Neural cell (in vitro differentiated cells): Measurements from ENCODE around the gene CNN3. TPM values are rescaled to one million over a fixed set of nuclear protein-coding genes. Genes with fewer than 3 reads are reported as not detected.

Experiments used
- H2AFZ ChIP-seq: fragments of 200-600, 300-800 bp; sonication (generic), shearing (Covaris generic); 2 replicates; pipeline ENCODE4 v1.6.0; 2014; ENCODE audit warnings: low read depth, mild to moderate bottlenecking, antibody characterized with exemption, low read length, moderate library complexity
- H3F3A ChIP-seq: fragments of 200-600 bp; shearing (Covaris generic); 2 replicates; pipeline ENCODE4 v1.6.1; 2016; ENCODE audit warnings: mild to moderate bottlenecking, moderate library complexity, mixed read lengths, antibody characterized with exemption, low read length; ENCODE audit not compliant: insufficient read depth, poor library complexity, severe bottlenecking
- H3K27ac ChIP-seq: fragments of 200-600, 300-800 bp; sonication (generic), shearing (Covaris generic); 2 replicates; pipeline ENCODE4 v1.5.1; 2014; ENCODE audit warnings: mild to moderate bottlenecking, low read length, moderate library complexity
- H3K27me3 ChIP-seq: fragments of 300-800, 200-600 bp; sonication (generic), shearing (Covaris generic); 2 replicates; pipeline ENCODE4 v1.6.0; 2014; ENCODE audit warnings: mild to moderate bottlenecking, low read depth, low read length, moderate library complexity; ENCODE audit not compliant: insufficient read depth
- H3K36me3 ChIP-seq: fragments of 300-800, 200-600 bp; sonication (generic), shearing (Covaris generic); 2 replicates; pipeline ENCODE4 v1.5.1; 2014; ENCODE audit warnings: mild to moderate bottlenecking, antibody characterized with exemption, low read length, moderate library complexity; ENCODE audit not compliant: insufficient read depth
- H3K4me2 ChIP-seq: fragments of 300-800, 200-600 bp; sonication (generic), shearing (Covaris generic); 2 replicates; pipeline ENCODE4 v1.6.0; 2014; ENCODE audit warnings: mild to moderate bottlenecking, low read length
- H3K4me3 ChIP-seq: fragments of 300-800, 200-600 bp; sonication (generic), shearing (Covaris generic); 2 replicates; pipeline ENCODE4 v1.5.1; 2014; ENCODE audit warnings: mild to moderate bottlenecking, low read length, moderate library complexity
- H3K79me2 ChIP-seq: fragments of 200-600 bp; shearing (Covaris generic); replicated peaks from 2 replicates; pipeline ENCODE4 v1.6.0; 2014; ENCODE audit warnings: mild to moderate bottlenecking, low read length, moderate library complexity; ENCODE audit not compliant: insufficient read depth
- H3K9ac ChIP-seq: fragments of 300-800, 200-600 bp; sonication (generic), shearing (Covaris generic); 2 replicates; pipeline ENCODE4 v1.6.1; 2016; ENCODE audit warnings: mild to moderate bottlenecking, low read length, mixed read lengths
- H3K9me2 ChIP-seq: fragments of 200-600 bp; shearing (Covaris generic); 2 replicates; pipeline ENCODE4 v1.6.1; 2016; ENCODE audit warnings: mild to moderate bottlenecking, low read length, mixed read lengths; ENCODE audit not compliant: insufficient read depth
- H3K9me3 ChIP-seq: fragments of 200-600, 300-800 bp; sonication (generic), shearing (Covaris generic); 2 replicates; pipeline ENCODE4 v1.6.1; 2016; ENCODE audit warnings: mild to moderate bottlenecking, mixed run types, low read length, moderate library complexity, mixed read lengths
- H4K20me1 ChIP-seq: fragments of 200-600 bp; shearing (Covaris generic); 2 replicates; pipeline ENCODE4 v1.6.1; 2016; ENCODE audit warnings: mild to moderate bottlenecking, mixed run types; ENCODE audit not compliant: insufficient read depth
- CTCF ChIP-seq: fragments of 450-650 bp; IDR thresholded peaks from 2 replicates; pipeline ENCODE4 v1.5.1; 2014; ENCODE audit warnings: antibody characterized with exemption, mild to moderate bottlenecking, moderate library complexity; ENCODE audit not compliant: poor library complexity, severe bottlenecking
- EP300 ChIP-seq: fragments of 450-650 bp; conservative IDR thresholded peaks from 2 replicates; pipeline ENCODE4 v1.6.1; 2014; ENCODE audit warnings: antibody characterized with exemption, mild to moderate bottlenecking, moderate library complexity; ENCODE audit not compliant: poor library complexity, severe bottlenecking
- EZH2 ChIP-seq: fragments of 200-600, 300-800 bp; shearing (Covaris generic), sonication (generic); IDR thresholded peaks from 2 replicates; pipeline ENCODE4 v1.6.1; 2014; ENCODE audit warnings: antibody characterized with exemption, low read length, borderline replicate concordance, mild to moderate bottlenecking; ENCODE audit not compliant: insufficient read depth, poor library complexity, severe bottlenecking
- MXI1 ChIP-seq: fragments of 450-650 bp; conservative IDR thresholded peaks from 2 replicates; pipeline ENCODE4 v1.6.1; 2014; ENCODE audit warnings: antibody characterized with exemption, mild to moderate bottlenecking; ENCODE audit not compliant: poor library complexity, severe bottlenecking
- POLR2AphosphoS5 ChIP-seq: IDR thresholded peaks from 2 replicates; pipeline ENCODE4 v1.6.1; 2012
- RAD21 ChIP-seq: fragments of 450-650 bp; conservative IDR thresholded peaks from 2 replicates; pipeline ENCODE4 v1.6.1; 2014; ENCODE audit warnings: antibody characterized with exemption, mild to moderate bottlenecking, moderate library complexity
- REST ChIP-seq: IDR thresholded peaks from 2 replicates; pipeline ENCODE4 v1.6.1; 2012; ENCODE audit warnings: borderline replicate concordance
- SMC3 ChIP-seq: fragments of 450-650 bp; conservative IDR thresholded peaks from 2 replicates; pipeline ENCODE4 v1.6.1; 2014; ENCODE audit warnings: antibody characterized with exemption, mild to moderate bottlenecking, moderate library complexity; ENCODE audit not compliant: poor library complexity
- TAF1 ChIP-seq: IDR thresholded peaks from 2 replicates; pipeline ENCODE4 v1.6.1; 2012; ENCODE audit warnings: low read depth
- polyA plus RNA-seq: library from polyadenylated mRNA; depleted of rRNA; stranded (reverse); fragments of >200 nt; gene quantifications from 2 replicates; pipeline ENCODE4 v1.2.3, GENCODE V29; 2014

Gene CNN3
- polyA plus RNA-seq, 1 donor from 2014 or later = 106 TPM

DNA sequence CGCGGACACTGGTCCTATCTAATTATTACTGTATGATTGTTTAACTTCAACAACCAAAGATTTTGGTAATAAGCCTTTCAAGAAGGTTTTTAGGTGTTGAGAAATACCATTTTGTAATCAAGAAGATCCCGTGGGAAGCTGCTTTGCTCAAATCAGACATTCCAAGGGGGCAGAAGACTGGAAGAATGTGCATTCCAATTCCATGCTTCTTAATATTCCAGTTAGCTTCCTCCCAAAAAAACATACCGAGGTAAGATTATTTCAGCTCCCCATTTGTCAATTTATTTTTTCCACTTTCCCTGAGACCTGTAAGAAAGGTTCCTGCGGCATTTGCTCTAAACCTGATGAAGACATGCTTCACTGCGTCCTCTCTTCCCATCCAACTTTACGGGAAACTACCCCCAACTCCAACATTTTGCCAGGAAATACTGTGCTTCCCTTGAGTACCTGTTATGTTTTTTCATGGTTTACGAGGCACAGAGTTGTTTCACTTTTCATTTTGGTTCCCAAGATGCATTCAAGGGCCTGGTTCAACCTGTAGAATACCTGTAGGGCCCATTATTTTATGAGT lies 4.1 kb downstream of the CNN3 start:
- Histone ChIP-seq H3K9me3 (no peaks in the 10 kb centered on the region), H3K36me3 (peaks cover 4% of the 10 kb centered on the region), H3K4me3 (peak overlapping the region; percentile 94), H3K9me2 (no peaks in the 10 kb centered on the region), H4K20me1 (no peaks in the 10 kb centered on the region), H3K27me3 (no peaks in the 10 kb centered on the region), H3K9ac (no peak overlapping the region), H2AFZ (no peak overlapping the region), H3K4me2 (no peak overlapping the region), H3K27ac (no peak overlapping the region), H3K79me2 (peaks cover 89% of the 10 kb centered on the region), H3F3A (no peaks in the 10 kb centered on the region)
- TF ChIP-seq MXI1 = no peak
- TF ChIP-seq EP300 = no peak
- no peak for TF ChIP-seq REST
- TF ChIP-seq EZH2 = no peak
- TF ChIP-seq RAD21 = no peak
- TF ChIP-seq POLR2AphosphoS5 = no peak
- TF ChIP-seq SMC3 = no peak
- TF ChIP-seq TAF1 = no peak
- no peak for TF ChIP-seq CTCF

DNA sequence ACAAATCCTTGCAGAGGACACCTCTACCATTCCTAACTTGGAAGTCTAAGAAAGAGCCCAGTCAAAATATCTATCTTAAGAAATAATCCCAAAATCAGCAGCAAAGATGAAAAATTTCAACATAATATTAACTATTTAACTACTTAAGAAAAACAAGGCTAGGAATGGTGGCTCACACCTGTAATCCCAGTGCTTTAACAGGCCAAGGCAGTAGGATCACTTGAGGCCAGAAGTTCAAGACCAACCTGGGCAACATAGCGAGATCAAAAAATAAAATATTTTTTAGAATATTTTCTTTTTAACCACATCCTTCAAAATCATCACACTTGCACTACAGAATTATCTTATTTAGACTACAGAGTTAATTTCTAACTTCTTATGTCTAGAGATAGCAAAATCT lies 4.9 kb downstream of the CNN3 start:
- no peak for TF ChIP-seq EZH2
- TF ChIP-seq MXI1 = no peak
- TF ChIP-seq TAF1 = no peak
- no peak for TF ChIP-seq CTCF
- TF ChIP-seq REST = no peak
- Histone ChIP-seq H3K4me3 (no peak overlapping the region), H4K20me1 (no peaks in the 10 kb centered on the region)

More for the DNA sequence above, 4.9 kb downstream of the CNN3 start:
- H3K4me2 ChIP-seq = no peak overlapping the region
- H3K27ac ChIP-seq = no peak overlapping the region
- H3K36me3 ChIP-seq = peaks cover 4% of the 10 kb centered on the region
- H3F3A ChIP-seq = no peaks in the 10 kb centered on the region
- H2AFZ ChIP-seq = no peak overlapping the region
- H3K79me2 ChIP-seq = peaks cover 93% of the 10 kb centered on the region
- no peak overlapping the region for H3K9ac ChIP-seq
- no peaks in the 10 kb centered on the region for H3K9me2 ChIP-seq
- no peaks in the 10 kb centered on the region for H3K9me3 ChIP-seq
- no peaks in the 10 kb centered on the region for H3K27me3 ChIP-seq
